A549 treated with AZD2906 at 1 μM for 4 hours (cell line): ENCODE data around the gene SGSM2. TPM values are rescaled to one million over a fixed set of nuclear protein-coding genes. Genes with fewer than 3 reads are reported as not detected.

Experiments
- total RNA-seq: library from RNA; stranded (reverse); fragments of 200-300 nt; extraction: Qiagen RNA extraction; gene quantifications from 5 replicates; pipeline ENCODE4 v1.2.3, GENCODE V29; 2022

The SGSM2 gene, protein sequence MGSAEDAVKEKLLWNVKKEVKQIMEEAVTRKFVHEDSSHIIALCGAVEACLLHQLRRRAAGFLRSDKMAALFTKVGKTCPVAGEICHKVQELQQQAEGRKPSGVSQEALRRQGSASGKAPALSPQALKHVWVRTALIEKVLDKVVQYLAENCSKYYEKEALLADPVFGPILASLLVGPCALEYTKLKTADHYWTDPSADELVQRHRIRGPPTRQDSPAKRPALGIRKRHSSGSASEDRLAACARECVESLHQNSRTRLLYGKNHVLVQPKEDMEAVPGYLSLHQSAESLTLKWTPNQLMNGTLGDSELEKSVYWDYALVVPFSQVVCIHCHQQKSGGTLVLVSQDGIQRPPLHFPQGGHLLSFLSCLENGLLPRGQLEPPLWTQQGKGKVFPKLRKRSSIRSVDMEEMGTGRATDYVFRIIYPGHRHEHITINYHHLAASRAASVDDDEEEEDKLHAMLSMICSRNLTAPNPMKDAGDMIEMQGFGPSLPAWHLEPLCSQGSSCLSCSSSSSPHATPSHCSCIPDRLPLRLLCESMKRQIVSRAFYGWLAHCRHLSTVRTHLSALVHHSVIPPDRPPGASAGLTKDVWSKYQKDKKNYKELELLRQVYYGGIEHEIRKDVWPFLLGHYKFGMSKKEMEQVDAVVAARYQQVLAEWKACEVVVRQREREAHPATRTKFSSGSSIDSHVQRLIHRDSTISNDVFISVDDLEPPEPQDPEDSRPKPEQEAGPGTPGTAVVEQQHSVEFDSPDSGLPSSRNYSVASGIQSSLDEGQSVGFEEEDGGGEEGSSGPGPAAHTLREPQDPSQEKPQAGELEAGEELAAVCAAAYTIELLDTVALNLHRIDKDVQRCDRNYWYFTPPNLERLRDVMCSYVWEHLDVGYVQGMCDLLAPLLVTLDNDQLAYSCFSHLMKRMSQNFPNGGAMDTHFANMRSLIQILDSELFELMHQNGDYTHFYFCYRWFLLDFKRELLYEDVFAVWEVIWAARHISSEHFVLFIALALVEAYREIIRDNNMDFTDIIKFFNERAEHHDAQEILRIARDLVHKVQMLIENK
- total RNA-seq, result 31.6 to 44.1 TPM (median 37.7 TPM) in 5 replicates

DNA sequence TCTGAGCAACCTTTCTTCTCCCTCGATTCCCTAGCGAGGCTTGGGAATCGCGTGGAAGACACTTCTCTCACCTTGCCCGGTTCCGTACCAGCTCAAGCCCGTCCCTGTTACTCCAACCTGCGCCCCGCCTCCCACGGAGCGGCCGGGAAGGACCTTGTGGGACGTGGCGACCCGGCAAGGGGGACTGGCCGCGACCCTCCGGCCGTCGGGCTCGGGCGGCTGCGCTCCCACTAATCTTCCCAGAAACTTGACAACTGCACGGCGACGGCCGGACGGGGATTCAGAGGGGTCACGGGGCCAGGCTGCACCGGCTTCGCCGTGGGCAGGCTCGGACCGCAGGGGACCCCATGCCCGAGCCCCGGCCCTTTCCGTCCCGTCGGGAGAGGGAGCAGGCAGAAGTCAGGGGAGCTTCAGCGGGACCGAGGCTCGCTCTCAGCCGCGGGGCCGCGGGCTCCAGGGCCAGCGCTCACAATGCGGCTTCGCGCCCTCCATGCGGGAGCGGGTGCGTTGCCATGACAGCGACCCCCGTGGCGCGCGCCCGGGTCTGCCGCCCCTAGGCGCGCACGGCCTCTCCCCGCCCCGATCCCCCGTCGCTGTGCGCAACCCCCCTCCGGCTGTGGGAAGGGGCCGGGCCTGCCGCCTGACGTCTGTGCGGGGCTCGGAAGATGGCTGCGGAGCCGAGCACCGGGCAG lies at the start of gene SGSM2:
Gene SGSM2 (plus strand): TSS at position 650 of the 692 bp plus-strand sequence. CDS start 188 bp downstream, outside the sequence.

DNA sequence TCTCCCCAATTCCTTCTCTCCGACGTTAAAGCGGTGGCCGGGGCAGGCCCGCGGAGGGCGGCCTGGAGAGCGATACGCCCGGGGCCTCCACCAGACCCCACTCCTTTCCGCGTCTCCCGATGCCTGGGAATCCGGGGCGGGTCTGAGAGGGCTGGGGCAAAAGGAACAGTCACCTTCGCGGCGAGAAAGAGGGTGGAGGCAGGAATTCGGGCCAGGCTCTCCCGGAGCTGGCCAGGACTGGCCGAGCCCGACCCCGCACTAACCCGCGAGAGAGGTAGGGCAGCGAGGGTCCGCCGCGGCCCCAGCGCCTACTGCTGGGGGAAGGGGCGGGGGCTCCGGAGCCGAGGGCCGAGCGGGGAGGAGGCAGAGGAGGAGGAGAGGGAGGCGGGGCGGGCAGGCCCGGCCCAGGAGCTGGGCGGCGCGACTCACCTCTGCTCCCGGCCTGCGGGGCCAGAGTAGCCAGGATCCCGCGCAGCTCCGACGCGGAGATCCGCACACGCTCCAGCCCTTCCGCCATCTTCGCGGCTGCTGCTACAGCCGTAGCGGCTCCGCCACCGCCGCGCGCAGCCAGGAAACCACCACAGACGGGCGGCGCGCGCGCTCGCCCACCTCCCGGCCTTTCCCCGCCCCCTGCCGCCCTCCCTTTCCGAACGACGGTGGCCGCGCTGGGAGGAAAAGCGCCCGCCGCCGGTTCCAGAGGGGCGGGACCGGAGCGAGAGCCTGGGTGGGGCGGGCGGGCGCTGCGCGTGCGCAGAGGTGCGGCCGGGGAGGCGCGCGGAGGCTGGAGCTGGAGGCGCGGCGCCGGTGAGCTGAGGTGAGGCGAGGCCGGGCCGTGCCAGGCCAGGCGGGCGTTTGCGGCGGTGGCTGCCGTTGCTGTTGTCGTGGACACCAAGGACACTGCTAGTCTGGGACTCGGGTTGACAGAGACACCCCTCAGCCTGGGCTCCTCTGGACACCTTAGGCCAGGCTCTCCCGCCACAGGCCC lies 33.8 kb upstream of the SGSM2 start, which contains the start of the genes SMG6 and SRR:
Gene SMG6 (minus strand): TSS at position 582 of the 985 bp plus-strand sequence. CDS start 65 bp downstream, at position 517.
Gene SRR (plus strand): TSS at position 747 of the 985 bp plus-strand sequence. CDS start 11,611 bp downstream, outside the sequence.

GRCh38 chr17:2336215-2336851 lies 968 bp upstream of the SGSM2 start, which contains the start of gene TSR1:
Gene TSR1 (minus strand): TSS chr17:2336457. CDS start chr17:2336427, 30 bp downstream.

GRCh38 chr17:2400877-2401425 lies 63.6 kb downstream of the SGSM2 start, which contains the start of gene MNT:
Gene MNT (minus strand): TSS chr17:2401060. CDS start chr17:2400712, 348 bp downstream.

Other genes with a start within 250 kb of the SGSM2 start
- gene SMG6, start 33.7 kb upstream of the SGSM2 start, total RNA-seq, result 21.0 to 25.0 TPM (median 22.9 TPM) in 5 replicates
- 7.1 to 11.9 TPM (median 10.2 TPM) in 5 replicates for gene SRR, start 33.6 kb upstream of the SGSM2 start, total RNA-seq
- gene TSR1, start 1.0 kb upstream of the SGSM2 start, total RNA-seq, result 51.6 to 73.5 TPM (median 55.4 TPM) in 5 replicates
- gene MNT, start 63.6 kb downstream of the SGSM2 start, total RNA-seq, result 14.6 to 18.3 TPM (median 15.0 TPM) in 5 replicates
- 26.7 to 31.8 TPM (median 31.3 TPM) in 5 replicates for gene METTL16, start 174.4 kb downstream of the SGSM2 start, total RNA-seq